Thoracic aorta (tissue), 2 donors: ENCODE data around the gene PPP1R12C. TPM values are rescaled to one million over a fixed set of nuclear protein-coding genes. Genes with fewer than 3 reads are reported as not detected.

ENCODE experiments used
- ATAC-seq: fragments of 150-250 bp; one replicate; pipeline ENCODE4 v1.8.0; 2017; ENCODE audit warnings: low read depth; ENCODE audit not compliant: insufficient number of reproducible peaks, low FRiP score
- DNase-seq: peaks from one replicate; pipeline ENCODE4 v3.0.0-alpha.2; 2020; ENCODE audit warnings: low spot score
- H3K27ac ChIP-seq, 2 donors: fragments of 200-600 bp; sonication (generic); 1 replicate in 1 of 2; 2 replicates in 1 of 2; pipeline ENCODE4 v1.5.1; 2016; ENCODE audit warnings: mild to moderate bottlenecking in 2 of 2, moderate library complexity in 2 of 2
- H3K27me3 ChIP-seq: fragments of 200-600 bp; sonication (generic); replicated peaks from 2 replicates; pipeline ENCODE4 v1.6.0; 2016; ENCODE audit warnings: mild to moderate bottlenecking; ENCODE audit not compliant: insufficient read depth
- H3K36me3 ChIP-seq: fragments of 200-600 bp; sonication (generic); one replicate; pipeline ENCODE4 v1.5.1; 2016
- H3K4me1 ChIP-seq, 2 donors: fragments of 200-600 bp; sonication (generic); 1 replicate in 1 of 2; 2 replicates in 1 of 2; pipeline versions ENCODE4 v1.5.1 to v1.6.0; 2016; ENCODE audit warnings: low read depth in 2 of 2, mild to moderate bottlenecking in 1 of 2; ENCODE audit not compliant: control insufficient read depth in 1 of 2
- H3K4me3 ChIP-seq: fragments of 200-600 bp; sonication (generic); 2 replicates; pipeline ENCODE4 v1.5.1; 2016; ENCODE audit warnings: mild to moderate bottlenecking
- H3K9me3 ChIP-seq: fragments of 200-600 bp; sonication (generic); 2 replicates; pipeline ENCODE4 v1.5.1; 2016
- total RNA-seq, 2 donors: library from RNA; depleted of rRNA; stranded (reverse); fragments of >200 nt; gene quantifications; one replicate each; pipeline versions ENCODE4 v1.1.0 to v1.2.3, GENCODE V29; 2016
- TF ChIP-seq, protein P1 (sequence below): fragments of 200-600 bp; sonication (generic); IDR thresholded peaks from one replicate; pipeline ENCODE4 v1.5.1; 2019; ENCODE audit warnings: antibody characterized with exemption

PPP1R12C gene
- total RNA-seq, 2 donors from 2014 or later: 194 to 250 TPM

GRCh38 chr19:55098716-55099556 lies 18.5 kb downstream of the PPP1R12C start:
- Histone ChIP-seq H3K4me1 (no peaks in the 10 kb centered on the region), H3K36me3 (peaks cover 65% of the 10 kb centered on the region), H3K27ac (no peak overlapping the region), H3K9me3 (peaks cover 6% of the 10 kb centered on the region), H3K27me3 (no peaks in the 10 kb centered on the region), H3K4me3 (no peak overlapping the region)
- TF ChIP-seq, protein P1, sequence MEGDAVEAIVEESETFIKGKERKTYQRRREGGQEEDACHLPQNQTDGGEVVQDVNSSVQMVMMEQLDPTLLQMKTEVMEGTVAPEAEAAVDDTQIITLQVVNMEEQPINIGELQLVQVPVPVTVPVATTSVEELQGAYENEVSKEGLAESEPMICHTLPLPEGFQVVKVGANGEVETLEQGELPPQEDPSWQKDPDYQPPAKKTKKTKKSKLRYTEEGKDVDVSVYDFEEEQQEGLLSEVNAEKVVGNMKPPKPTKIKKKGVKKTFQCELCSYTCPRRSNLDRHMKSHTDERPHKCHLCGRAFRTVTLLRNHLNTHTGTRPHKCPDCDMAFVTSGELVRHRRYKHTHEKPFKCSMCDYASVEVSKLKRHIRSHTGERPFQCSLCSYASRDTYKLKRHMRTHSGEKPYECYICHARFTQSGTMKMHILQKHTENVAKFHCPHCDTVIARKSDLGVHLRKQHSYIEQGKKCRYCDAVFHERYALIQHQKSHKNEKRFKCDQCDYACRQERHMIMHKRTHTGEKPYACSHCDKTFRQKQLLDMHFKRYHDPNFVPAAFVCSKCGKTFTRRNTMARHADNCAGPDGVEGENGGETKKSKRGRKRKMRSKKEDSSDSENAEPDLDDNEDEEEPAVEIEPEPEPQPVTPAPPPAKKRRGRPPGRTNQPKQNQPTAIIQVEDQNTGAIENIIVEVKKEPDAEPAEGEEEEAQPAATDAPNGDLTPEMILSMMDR: no peak
- ATAC-seq (no peak), DNase-seq (no peak)

GRCh38 chr19:55097864-55098715 lies 19.3 kb downstream of the PPP1R12C start:
- peaks cover 3% of the 10 kb centered on the region for H3K9me3 ChIP-seq
- H3K27me3 ChIP-seq: no peaks in the 10 kb centered on the region
- TF ChIP-seq, protein P1: no peak
- ATAC-seq: no peak
- DNase-seq: no peak
- no peak overlapping the region for H3K27ac ChIP-seq
- no peaks in the 10 kb centered on the region for H3K4me1 ChIP-seq
- peaks cover 59% of the 10 kb centered on the region for H3K36me3 ChIP-seq
- H3K4me3 ChIP-seq: no peak overlapping the region

DNA sequence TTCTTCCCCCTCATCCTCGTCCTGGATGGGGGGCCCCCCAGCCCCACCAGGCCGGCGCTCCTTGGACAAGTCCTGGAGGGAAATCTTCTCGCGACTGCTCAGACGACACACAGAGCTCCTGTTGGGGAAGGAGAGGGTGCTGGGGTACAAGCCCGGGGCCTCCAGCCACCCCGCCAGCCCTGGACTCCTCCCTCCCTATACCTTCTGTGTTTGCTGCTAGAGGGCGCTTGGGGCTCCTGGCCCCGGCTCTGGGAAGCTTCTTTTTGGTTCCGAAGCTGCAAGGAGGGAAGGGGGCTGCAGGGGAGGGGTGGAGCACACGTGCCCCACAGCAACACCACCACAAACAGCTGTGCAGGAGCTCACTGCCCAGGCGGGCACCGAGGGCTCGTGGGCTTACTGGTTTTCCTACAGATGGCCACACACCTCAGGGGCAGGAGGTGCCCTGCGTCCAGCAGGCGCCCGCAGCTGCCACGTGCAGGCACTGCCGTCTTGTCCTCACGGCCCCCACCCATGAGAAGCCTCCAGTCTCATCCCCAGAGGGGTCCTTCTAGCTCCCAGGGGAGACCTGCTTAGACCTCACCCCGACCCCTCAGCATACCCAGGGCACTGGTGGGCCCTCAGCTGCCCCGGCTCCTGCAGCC lies 21.3 kb downstream of the PPP1R12C start:
- Histone ChIP-seq H3K27me3 (no peaks in the 10 kb centered on the region), H3K4me1 (no peaks in the 10 kb centered on the region), H3K27ac (no peak overlapping the region), H3K9me3 (no peaks in the 10 kb centered on the region), H3K4me3 (no peak overlapping the region), H3K36me3 (peaks cover 62% of the 10 kb centered on the region)
- TF ChIP-seq, protein P1: no peak
- DNase-seq (no peak), ATAC-seq (no peak)

DNA sequence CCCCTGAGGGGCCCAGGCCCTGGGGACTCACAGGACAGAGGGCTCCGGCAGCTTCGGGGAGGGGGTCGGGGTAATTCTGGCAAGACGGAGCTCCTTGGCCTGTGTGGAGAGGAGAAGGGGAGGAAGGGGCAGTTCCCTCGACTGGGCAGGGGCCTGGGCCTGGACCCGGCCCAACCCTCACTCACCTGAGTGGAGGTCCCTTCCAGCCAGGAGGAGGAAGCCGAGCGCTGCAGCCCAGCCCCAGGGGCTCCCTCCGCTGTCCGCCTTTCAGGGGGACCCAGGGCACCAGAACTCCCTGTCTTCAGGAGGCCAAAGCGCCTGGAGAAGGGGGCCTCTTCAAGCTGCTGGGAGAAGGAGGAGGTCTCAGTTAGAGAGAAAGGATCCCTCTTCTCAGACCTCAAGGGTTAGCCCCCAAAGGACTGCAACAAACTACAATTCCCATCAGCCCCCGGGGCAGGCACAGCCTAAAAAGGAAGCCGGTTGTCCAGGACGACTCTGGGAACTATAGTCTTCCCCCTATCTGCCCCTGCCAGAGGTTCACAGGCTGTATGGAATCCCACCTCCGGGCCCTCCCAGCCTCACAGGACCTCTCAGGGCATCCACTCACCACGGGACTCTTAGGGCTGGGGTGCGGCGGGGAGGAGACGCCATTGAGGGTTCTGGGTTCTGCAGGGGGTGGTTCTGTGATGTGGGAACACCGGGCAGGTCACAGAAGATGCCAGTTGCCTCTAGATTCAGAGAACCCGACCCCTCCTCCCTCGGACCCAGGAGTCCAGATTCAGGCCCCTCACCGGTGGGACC lies 22.0 kb downstream of the PPP1R12C start:
- Histone ChIP-seq H3K27me3 (no peaks in the 10 kb centered on the region), H3K36me3 (peaks cover 65% of the 10 kb centered on the region), H3K4me1 (no peaks in the 10 kb centered on the region), H3K27ac (no peak overlapping the region), H3K9me3 (no peaks in the 10 kb centered on the region), H3K4me3 (no peak overlapping the region)
- no peak for DNase-seq
- TF ChIP-seq, protein P1: no peak
- no peak for ATAC-seq
